Measurements from ENCODE around the gene TACC2. TPM values are rescaled to one million over a fixed set of nuclear protein-coding genes. Genes with fewer than 3 reads are reported as not detected.

The TACC2 gene
- total RNA-seq, 1 donor from 2014 or later, result 32.2 TPM

- Mint-ChIP-seq H3K27me3 (ENCODE audit: unreplicated experiment) (peaks cover 6% of the 10 kb centered on the region), H3K27ac (ENCODE audit: unreplicated experiment) (no peak overlapping the region), H3K4me1 (ENCODE audit: unreplicated experiment) (peaks cover 21% of the 10 kb centered on the region), H3K36me3 (ENCODE audit: low read depth, unreplicated experiment) (peaks cover 16% of the 10 kb centered on the region), H3K4me3 (ENCODE audit: unreplicated experiment) (no peak overlapping the region), H3K9me3 (ENCODE audit: unreplicated experiment) (no peaks in the 10 kb centered on the region)
- TF ChIP-seq CTCF (IDR thresholded peaks at IDR 0.05; ENCODE audit: unreplicated experiment), result no peak
- DNase-seq (ENCODE audit: low spot score), result no peak
Observed at GRCh38 chr10:122144199-122144598, 155.2 kb downstream of the TACC2 start.

DNA sequence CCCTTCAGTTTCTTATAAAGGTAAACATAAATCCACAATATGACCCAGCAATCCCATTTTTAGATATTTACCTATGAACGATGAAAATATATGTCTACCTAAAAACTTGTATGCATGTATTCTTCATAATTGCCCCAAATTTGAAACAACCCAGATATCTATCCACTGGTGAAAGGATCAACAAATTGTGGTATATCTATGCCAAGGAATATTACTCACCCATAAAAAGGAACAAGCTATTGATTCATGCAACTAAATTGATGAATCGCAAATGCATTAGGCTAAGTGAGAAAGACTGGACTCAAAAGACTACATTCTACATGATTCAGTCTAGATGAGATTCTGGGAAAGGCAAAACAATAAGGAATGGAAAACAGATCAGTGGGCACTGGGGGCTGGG is 156.2 kb downstream of the TACC2 start:
- Mint-ChIP-seq H3K4me3 (ENCODE audit: unreplicated experiment) (no peak overlapping the region), H3K36me3 (ENCODE audit: low read depth, unreplicated experiment) (peaks cover 16% of the 10 kb centered on the region), H3K4me1 (ENCODE audit: unreplicated experiment) (peaks cover 25% of the 10 kb centered on the region), H3K27ac (ENCODE audit: unreplicated experiment) (no peak overlapping the region), H3K9me3 (ENCODE audit: unreplicated experiment) (no peaks in the 10 kb centered on the region), H3K27me3 (ENCODE audit: unreplicated experiment) (peaks cover 9% of the 10 kb centered on the region)
- DNase-seq (ENCODE audit: low spot score), result no peak
- no peak for TF ChIP-seq CTCF (IDR thresholded peaks at IDR 0.05; ENCODE audit: unreplicated experiment)

- H3K36me3 Mint-ChIP-seq (ENCODE audit: low read depth, unreplicated experiment), result peaks cover 13% of the 10 kb centered on the region
- TF ChIP-seq CTCF (IDR thresholded peaks at IDR 0.05; ENCODE audit: unreplicated experiment), result no peak
- H3K27me3 Mint-ChIP-seq (ENCODE audit: unreplicated experiment), result peaks cover 15% of the 10 kb centered on the region
- peaks cover 27% of the 10 kb centered on the region for H3K4me1 Mint-ChIP-seq (ENCODE audit: unreplicated experiment)
- H3K9me3 Mint-ChIP-seq (ENCODE audit: unreplicated experiment), result no peaks in the 10 kb centered on the region
- peak overlapping the region; percentile 70 for H3K27ac Mint-ChIP-seq (ENCODE audit: unreplicated experiment)
- H3K4me3 Mint-ChIP-seq (ENCODE audit: unreplicated experiment), result no peak overlapping the region
- DNase-seq (ENCODE audit: low spot score), result no peak
Observed at GRCh38 chr10:122147663-122148062, 158.7 kb downstream of the TACC2 start.

DNA sequence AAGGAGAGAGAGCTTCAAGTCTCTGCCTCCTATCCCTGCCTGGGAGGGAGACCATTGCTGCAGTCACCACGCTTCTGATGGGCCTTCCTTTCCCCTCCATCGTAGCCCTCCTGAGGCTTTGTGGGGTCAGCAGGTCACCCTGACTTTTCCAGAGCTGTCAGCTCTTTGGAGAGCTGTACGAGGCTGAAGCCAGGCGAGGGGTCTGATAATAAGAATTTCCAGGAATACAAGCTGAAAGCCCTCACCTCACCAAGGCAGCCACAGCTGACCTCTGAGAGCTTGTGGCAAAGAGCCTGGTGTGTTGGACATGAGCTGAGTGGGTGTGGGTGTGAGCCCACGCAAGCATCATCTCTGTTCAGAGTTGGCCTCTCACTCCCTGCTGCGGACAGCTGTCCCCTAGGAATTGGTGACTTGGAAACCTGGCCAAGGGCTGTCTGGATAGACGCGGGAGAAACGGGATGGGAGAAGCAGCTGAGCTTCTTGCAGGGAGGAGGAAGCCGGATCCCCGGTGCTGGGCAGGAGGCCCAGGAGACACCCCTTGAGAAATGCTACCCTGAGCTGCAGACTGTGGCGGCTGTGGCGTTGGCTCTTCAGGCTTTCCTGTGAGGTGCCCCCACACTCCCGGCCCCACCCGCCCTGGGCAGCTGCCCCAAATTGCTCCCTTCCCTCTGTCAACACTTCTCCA is 160.1 kb downstream of the TACC2 start:
- peak; percentile 15 for DNase-seq (ENCODE audit: low spot score)
- peaks cover 27% of the 10 kb centered on the region for H3K4me1 Mint-ChIP-seq (ENCODE audit: unreplicated experiment)
- H3K9me3 Mint-ChIP-seq (ENCODE audit: unreplicated experiment), result no peaks in the 10 kb centered on the region
- peaks cover 15% of the 10 kb centered on the region for H3K27me3 Mint-ChIP-seq (ENCODE audit: unreplicated experiment)
- peaks cover 13% of the 10 kb centered on the region for H3K36me3 Mint-ChIP-seq (ENCODE audit: low read depth, unreplicated experiment)
- peak overlapping the region; percentile 37 for H3K4me3 Mint-ChIP-seq (ENCODE audit: unreplicated experiment)
- peak overlapping the region; percentile 99 for H3K27ac Mint-ChIP-seq (ENCODE audit: unreplicated experiment)
- no peak for TF ChIP-seq CTCF (IDR thresholded peaks at IDR 0.05; ENCODE audit: unreplicated experiment)
